Measurements from ENCODE around the gene MRPL27. TPM values are rescaled to one million over a fixed set of nuclear protein-coding genes. Genes with fewer than 3 reads are reported as not detected.

Gene MRPL27
- total RNA-seq, 2 experiments from 2014 or later = 62.9 to 71.4 TPM

GRCh38 chr17:50330151-50330775, 42.7 kb downstream of the MRPL27 start:
- no peak overlapping the region for H3K4me3 Mint-ChIP-seq
- H3K27me3 Mint-ChIP-seq = peaks cover 2% of the 10 kb centered on the region
- ChIA-PET POLR2A (no interaction called here), CTCF (interaction anchor here (0.9 to 2.3 kb wide), 2 partner anchors 12 to 130 kb away, joined by 3 to 8 read pairs; no protein-coding TSS in a partner anchor)
- no peaks in the 10 kb centered on the region for H3K36me3 Mint-ChIP-seq (ENCODE audit: low read depth)
- no peak for DNase-seq
- H3K9me3 Mint-ChIP-seq = no peaks in the 10 kb centered on the region
- H3K4me1 Mint-ChIP-seq = peaks cover 8% of the 10 kb centered on the region
- H3K27ac Mint-ChIP-seq = no peak overlapping the region

GRCh38 chr17:50329716-50330115, 43.3 kb downstream of the MRPL27 start:
- Mint-ChIP-seq H3K27me3 (peaks cover 2% of the 10 kb centered on the region), H3K27ac (no peak overlapping the region), H3K36me3 (ENCODE audit: low read depth) (no peaks in the 10 kb centered on the region), H3K4me3 (no peak overlapping the region), H3K4me1 (peaks cover 8% of the 10 kb centered on the region), H3K9me3 (no peaks in the 10 kb centered on the region)
- ChIA-PET POLR2A (no interaction called here), CTCF (interaction anchor here (0.9 to 2.3 kb wide), 3 partner anchors 11 to 130 kb away, joined by 3 to 8 read pairs (median 3); no protein-coding TSS in a partner anchor)
- no peak for DNase-seq

- no peak for DNase-seq
- Mint-ChIP-seq H3K36me3 (ENCODE audit: low read depth) (no peaks in the 10 kb centered on the region), H3K27me3 (peaks cover 2% of the 10 kb centered on the region), H3K4me1 (peaks cover 3% of the 10 kb centered on the region), H3K9me3 (no peaks in the 10 kb centered on the region), H3K4me3 (no peak overlapping the region), H3K27ac (no peak overlapping the region)
- ChIA-PET POLR2A (no interaction called here), CTCF (interaction anchor here (1.2 to 2.3 kb wide), 2 partner anchors 13 to 128 kb away, joined by 3 to 8 read pairs; no protein-coding TSS in a partner anchor)
Measured at GRCh38 chr17:50328363-50329325, 44.3 kb downstream of the MRPL27 start.

- no peak for DNase-seq
- Mint-ChIP-seq H3K4me3 (no peak overlapping the region), H3K4me1 (no peaks in the 10 kb centered on the region), H3K36me3 (ENCODE audit: low read depth) (no peaks in the 10 kb centered on the region), H3K27me3 (no peaks in the 10 kb centered on the region), H3K9me3 (no peaks in the 10 kb centered on the region), H3K27ac (no peak overlapping the region)
- CTCF ChIA-PET = interaction anchor here (1.3 kb wide), 1 partner anchor 10 kb away, joined by 3 read pairs; no protein-coding TSS in a partner anchor
- POLR2A ChIA-PET = no interaction called here
Measured at GRCh38 chr17:50326831-50327364, 46.1 kb downstream of the MRPL27 start.

GRCh38 chr17:50325906-50326305, 47.1 kb downstream of the MRPL27 start:
- H3K27ac Mint-ChIP-seq = no peak overlapping the region
- no peaks in the 10 kb centered on the region for H3K9me3 Mint-ChIP-seq
- ChIA-PET CTCF (no interaction called here), POLR2A (no interaction called here)
- H3K4me3 Mint-ChIP-seq = no peak overlapping the region
- no peaks in the 10 kb centered on the region for H3K36me3 Mint-ChIP-seq (ENCODE audit: low read depth)
- no peaks in the 10 kb centered on the region for H3K27me3 Mint-ChIP-seq
- DNase-seq = no peak
- H3K4me1 Mint-ChIP-seq = no peaks in the 10 kb centered on the region

- Mint-ChIP-seq H3K36me3 (ENCODE audit: low read depth) (no peaks in the 10 kb centered on the region), H3K4me3 (no peak overlapping the region), H3K27ac (no peak overlapping the region), H3K27me3 (no peaks in the 10 kb centered on the region), H3K9me3 (no peaks in the 10 kb centered on the region), H3K4me1 (no peaks in the 10 kb centered on the region)
- ChIA-PET POLR2A (no interaction called here), CTCF (interaction anchor here (0.6 to 1.5 kb wide), 5 partner anchors 13 to 703 kb away, joined by 3 to 7 read pairs (median 4); no protein-coding TSS in a partner anchor)
- no peak for DNase-seq
Measured at GRCh38 chr17:50323060-50323459, 49.9 kb downstream of the MRPL27 start.

- H3K27me3 Mint-ChIP-seq = no peaks in the 10 kb centered on the region
- H3K4me1 Mint-ChIP-seq = no peaks in the 10 kb centered on the region
- no peaks in the 10 kb centered on the region for H3K9me3 Mint-ChIP-seq
- POLR2A ChIA-PET = no interaction called here
- no peaks in the 10 kb centered on the region for H3K36me3 Mint-ChIP-seq (ENCODE audit: low read depth)
- DNase-seq = no peak
- CTCF ChIA-PET = no interaction called here
- no peak overlapping the region for H3K27ac Mint-ChIP-seq
- H3K4me3 Mint-ChIP-seq = no peak overlapping the region
Measured at GRCh38 chr17:50322271-50322670, 50.7 kb downstream of the MRPL27 start.

GRCh38 chr17:50319306-50320004, 53.5 kb downstream of the MRPL27 start:
- no peak overlapping the region for H3K27ac Mint-ChIP-seq
- no peak overlapping the region for H3K4me3 Mint-ChIP-seq
- H3K27me3 Mint-ChIP-seq = peaks cover 3% of the 10 kb centered on the region
- H3K4me1 Mint-ChIP-seq = no peaks in the 10 kb centered on the region
- no peaks in the 10 kb centered on the region for H3K36me3 Mint-ChIP-seq (ENCODE audit: low read depth)
- POLR2A ChIA-PET = interaction anchor here (0.6 kb wide), 1 partner anchor 18 kb away, joined by 3 read pairs; no protein-coding TSS in a partner anchor
- CTCF ChIA-PET = interaction anchor here (0.8 to 2.0 kb wide), 3 partner anchors 10 to 225 kb away, joined by 3 to 5 read pairs (median 3); no protein-coding TSS in a partner anchor
- no peak for DNase-seq
- no peaks in the 10 kb centered on the region for H3K9me3 Mint-ChIP-seq

GRCh38 chr17:50318501-50319285, 54.3 kb downstream of the MRPL27 start:
- POLR2A ChIA-PET = no interaction called here
- CTCF ChIA-PET = interaction anchor here (0.8 to 2.0 kb wide), 3 partner anchors 11 to 224 kb away, joined by 3 to 5 read pairs (median 4); no protein-coding TSS in a partner anchor
- Mint-ChIP-seq H3K27me3 (peaks cover 9% of the 10 kb centered on the region), H3K4me3 (no peak overlapping the region), H3K27ac (no peak overlapping the region), H3K9me3 (no peaks in the 10 kb centered on the region), H3K4me1 (no peaks in the 10 kb centered on the region), H3K36me3 (ENCODE audit: low read depth) (no peaks in the 10 kb centered on the region)
- DNase-seq = no peak
